HepG2 (cell line): Measurements from ENCODE around the gene GGACT. TPM values are rescaled to one million over a fixed set of nuclear protein-coding genes. Genes with fewer than 3 reads are reported as not detected.

Experiments
- ATF2 ChIP-seq: sonication (generic); formaldehyde crosslinking; IDR thresholded peaks from 2 replicates; pipeline ENCODE4 v1.4.0; 2020; ENCODE audit warnings: missing genetic modification reagents
- EED ChIP-seq: sonication (generic); formaldehyde crosslinking; IDR thresholded peaks from 2 replicates; pipeline ENCODE4 v1.5.0; 2020; ENCODE audit warnings: mild to moderate bottlenecking, missing genetic modification reagents
- RXRA ChIP-seq: sonication (generic); formaldehyde crosslinking; IDR thresholded peaks from 2 replicates; pipeline ENCODE4 v1.5.1; 2020; ENCODE audit warnings: missing genetic modification reagents
- ZBTB40 ChIP-seq, 2 experiments: fragments of 450-650 bp in 1 of 2; sonication (generic) in 1 of 2; formaldehyde crosslinking in 1 of 2; IDR thresholded peaks; 2 replicates each; pipeline versions ENCODE4 v1.6.1 to v1.8.0; 2016 to 2022; ENCODE audit warnings: antibody characterized with exemption in 1 of 2, mild to moderate bottlenecking in 1 of 2, missing genetic modification reagents in 1 of 2
- ZNF609 ChIP-seq: sonication (generic); formaldehyde crosslinking; IDR thresholded peaks from 2 replicates; pipeline ENCODE4 v1.4.0; 2020; ENCODE audit warnings: mild to moderate bottlenecking, missing genetic modification reagents, borderline replicate concordance
- ZXDC ChIP-seq: sonication (generic); formaldehyde crosslinking; IDR thresholded peaks from 2 replicates; pipeline ENCODE4 v1.5.0; 2020; ENCODE audit warnings: mild to moderate bottlenecking, missing genetic modification reagents
- polyA plus RNA-seq, 8 experiments: library from polyadenylated mRNA; depleted of rRNA in 3 of 8; stranded (reverse) in 7 of 8; unstranded in 1 of 8; fragments of >200 nt; fragmentation: Illumina TruSeq in 4 of 8; extraction: Trizol in 4 of 8; gene quantifications; 2 replicates each; pipeline versions ENCODE4 v1.2.1 to v1.2.3, GENCODE V29; 2011 to 2016; ENCODE audit warnings: low read depth in 4 of 8, missing spikeins in 1 of 8, mixed read lengths in 1 of 8; ENCODE audit not compliant: insufficient read depth in 1 of 8
- total RNA-seq, 5 experiments: library from RNA; depleted of rRNA; stranded (reverse); fragments of >200 nt; fragmentation: Illumina TruSeq; extraction: Trizol; gene quantifications; 2 replicates each; pipeline ENCODE4 v1.2.3, GENCODE V29; 2016; ENCODE audit warnings: low read depth in 1 of 5

The GGACT gene
- total and polyA plus RNA-seq, 2 of the 13 experiments (the other 11 are each of a cell fraction or from before 2014, with no cell fraction given) = 1.7 to 1.9 TPM

GRCh38 chr13:100588331-100589177 lies at the start of gene GGACT (continued):
- TF ChIP-seq ZXDC (CRISPR knock-in tag) (peak; percentile 85), ZNF609 (no peak), ATF2 (no peak), EED (CRISPR knock-in tag) (0 out of 2 replicates have a peak, but pooled peaks have one; percentile 30), RXRA (CRISPR knock-in tag) (0 out of 2 replicates have a peak, but pooled peaks have one; percentile 5), ZBTB40 (IDR thresholded peaks at IDR 0.05) (no peak), ZBTB40 (CRISPR knock-in tag; IDR thresholded peaks at IDR 0.05) (peak; percentile 88; the same call in 1 of the 2 replicates)
